Right renal cortex interstitium (tissue), 3 donors: ENCODE data around the gene HMGN1. TPM values are rescaled to one million over a fixed set of nuclear protein-coding genes. Genes with fewer than 3 reads are reported as not detected.
"Not testable (repeated sequence)": the region's sequence is repeated elsewhere in the genome, so short reads cannot be mapped to it uniquely, and the experiment has no call there.

Experiments
- DNase-seq, 3 donors: peaks; one replicate each; pipeline ENCODE4 v3.0.0-alpha.2; 2013; ENCODE audit warnings: low read depth in 3 of 3, low spot score in 2 of 3
- polyA plus RNA-seq, 3 donors: library from polyadenylated mRNA; unstranded; fragments of 120-200 nt; gene quantifications; one replicate each; pipeline ENCODE4 v1.2.1, GENCODE V29; 2013; ENCODE audit not compliant: insufficient read length in 3 of 3

HMGN1 gene
- polyA plus RNA-seq, 3 donors = 717 to 797 (median 766) TPM

- DNase-seq = not testable (repeated sequence)
These were observed 21.0 kb upstream of the HMGN1 start for GRCh38 chr21:39369896-39370288.

GRCh38 chr21:39367783-39368182 is 18.9 kb upstream of the HMGN1 start:
- DNase-seq = no peak

GRCh38 chr21:39366563-39366962 is 17.7 kb upstream of the HMGN1 start:
- no peak for DNase-seq

GRCh38 chr21:39364949-39365348 is 16.1 kb upstream of the HMGN1 start:
- DNase-seq = no peak

GRCh38 chr21:39363607-39364555 is 15.0 kb upstream of the HMGN1 start:
- no peak for DNase-seq

GRCh38 chr21:39362733-39363132 is 13.8 kb upstream of the HMGN1 start:
- no peak for DNase-seq

GRCh38 chr21:39359382-39359781 is 10.5 kb upstream of the HMGN1 start:
- DNase-seq = no peak

GRCh38 chr21:39353295-39353694 is 4.4 kb upstream of the HMGN1 start:
- DNase-seq = no peak

GRCh38 chr21:39350094-39351005 is 1.5 kb upstream of the HMGN1 start:
- DNase-seq = no peak

- peak; percentile 90 to 94 (median 93) for DNase-seq
These were observed 564 bp upstream of the HMGN1 start for GRCh38 chr21:39349211-39350093.

GRCh38 chr21:39348040-39348354 is 891 bp downstream of the HMGN1 start:
- no peak for DNase-seq

GRCh38 chr21:39347537-39347936 is 1.4 kb downstream of the HMGN1 start:
- DNase-seq = no peak

- DNase-seq = no peak
These were observed 2.1 kb downstream of the HMGN1 start for GRCh38 chr21:39346671-39347331.

- no peak for DNase-seq
These were observed 2.7 kb downstream of the HMGN1 start for GRCh38 chr21:39346206-39346605.

GRCh38 chr21:39345440-39345839 is 3.4 kb downstream of the HMGN1 start:
- DNase-seq = no peak

GRCh38 chr21:39344848-39345247 is 4.0 kb downstream of the HMGN1 start:
- DNase-seq = no peak

GRCh38 chr21:39341249-39341923 is 7.5 kb downstream of the HMGN1 start:
- no peak for DNase-seq

- no peak for DNase-seq
These were observed 8.2 kb downstream of the HMGN1 start for GRCh38 chr21:39340687-39341086.

- DNase-seq = no peak
These were observed 9.7 kb downstream of the HMGN1 start for GRCh38 chr21:39339231-39339630.
